ENCODE data around the gene FAM118B.

Gene FAM118B

GRCh38 chr11:126186708-126187529 is 24.7 kb upstream of the FAM118B start:
- DNase-seq = no peak

DNA sequence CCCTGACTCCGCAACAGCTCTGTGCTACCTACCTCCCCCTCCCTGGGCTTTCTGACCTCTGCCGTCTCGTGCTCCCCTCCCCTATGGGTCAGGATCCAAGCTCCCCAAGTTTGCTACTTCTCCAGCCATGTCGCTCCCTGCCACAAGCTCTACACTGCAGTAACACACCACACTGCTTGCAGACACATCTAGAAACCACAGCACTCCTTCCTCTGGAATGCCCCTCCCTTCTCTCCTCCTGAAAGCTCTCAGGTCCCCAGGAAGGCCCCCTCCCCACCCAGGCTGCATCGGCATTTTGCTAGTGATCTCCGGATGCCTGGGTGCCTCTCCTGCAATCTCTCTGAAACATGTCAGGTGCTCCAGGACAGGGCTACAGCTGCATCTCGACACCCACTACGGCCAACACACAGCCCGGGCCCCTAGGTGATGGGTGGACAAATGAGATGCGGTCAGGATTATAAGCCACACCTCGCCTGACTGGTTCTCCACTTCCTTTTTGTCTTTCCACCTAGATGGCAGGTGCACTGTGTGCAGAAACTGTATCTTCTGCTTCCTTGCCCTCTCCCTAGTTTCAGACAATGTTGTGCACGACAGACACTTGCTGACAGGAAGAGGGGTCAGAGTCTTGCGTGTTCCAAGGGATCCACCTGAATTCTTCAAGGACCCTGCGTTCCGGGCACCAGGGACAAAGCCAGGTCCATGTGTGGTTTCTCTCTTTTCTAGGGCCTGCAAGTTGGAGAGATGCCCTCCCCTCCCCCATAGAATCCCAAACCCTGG is 23.1 kb upstream of the FAM118B start:
- DNase-seq = no peak

DNA sequence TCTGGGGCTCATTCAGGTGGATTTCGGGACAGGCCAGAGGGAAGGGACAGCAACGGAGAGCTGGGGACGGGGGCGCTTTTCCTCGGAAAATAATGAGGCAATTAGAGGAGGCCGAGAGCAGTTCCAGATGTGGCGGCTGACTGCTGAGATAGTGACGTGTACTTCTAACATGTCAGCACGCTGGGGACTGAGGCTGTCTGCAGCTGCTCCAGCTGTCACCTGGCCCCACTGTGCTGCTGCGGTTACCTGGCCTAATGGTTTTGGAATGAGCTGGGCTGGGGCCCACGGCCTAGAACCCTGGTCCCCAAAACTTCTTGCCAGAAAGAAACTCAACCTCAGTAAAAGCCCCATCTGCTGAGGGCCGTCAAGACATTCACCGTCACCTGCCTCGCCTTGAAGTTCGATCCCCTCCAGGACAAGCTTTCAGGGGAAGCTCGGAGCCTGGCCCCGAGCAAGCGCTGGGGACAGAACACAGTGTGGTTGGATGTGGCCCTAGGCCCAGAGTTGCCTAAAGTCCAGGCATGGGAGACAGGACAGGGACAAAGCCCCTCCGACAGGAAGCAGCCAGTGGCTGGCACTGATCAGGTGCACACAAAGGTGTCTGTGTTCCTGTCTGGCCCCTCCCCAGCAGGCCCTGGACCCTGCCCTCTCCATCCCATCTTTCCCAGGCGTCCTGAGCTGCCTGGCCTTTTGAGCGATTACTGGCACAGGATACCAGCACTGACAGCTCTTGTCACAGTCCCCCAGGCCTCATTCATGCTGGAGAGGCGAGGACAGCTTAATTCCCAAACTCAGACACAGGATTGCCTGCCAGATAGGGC is 22.3 kb upstream of the FAM118B start:
- DNase-seq = no peak

DNA sequence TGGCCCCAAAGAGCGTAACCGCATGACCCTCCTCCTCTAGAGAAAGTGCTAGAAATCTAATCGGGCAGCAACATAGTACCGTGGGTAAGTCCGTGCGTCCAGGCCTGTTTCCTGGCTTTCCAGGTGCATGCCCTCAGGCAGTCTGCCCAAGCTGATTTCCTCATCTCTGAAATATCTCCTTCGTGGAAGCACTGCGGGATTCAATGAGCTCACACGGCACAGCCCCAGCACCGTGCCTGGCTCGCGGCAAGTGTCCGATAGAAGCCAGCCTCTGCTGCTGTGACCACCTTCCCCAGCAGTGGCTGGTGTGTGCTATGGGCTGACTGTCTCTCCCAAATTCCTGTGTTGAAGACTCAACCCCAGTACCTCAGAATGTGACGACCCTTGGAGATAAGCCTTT is 20.8 kb upstream of the FAM118B start:
- DNase-seq = no peak

DNA sequence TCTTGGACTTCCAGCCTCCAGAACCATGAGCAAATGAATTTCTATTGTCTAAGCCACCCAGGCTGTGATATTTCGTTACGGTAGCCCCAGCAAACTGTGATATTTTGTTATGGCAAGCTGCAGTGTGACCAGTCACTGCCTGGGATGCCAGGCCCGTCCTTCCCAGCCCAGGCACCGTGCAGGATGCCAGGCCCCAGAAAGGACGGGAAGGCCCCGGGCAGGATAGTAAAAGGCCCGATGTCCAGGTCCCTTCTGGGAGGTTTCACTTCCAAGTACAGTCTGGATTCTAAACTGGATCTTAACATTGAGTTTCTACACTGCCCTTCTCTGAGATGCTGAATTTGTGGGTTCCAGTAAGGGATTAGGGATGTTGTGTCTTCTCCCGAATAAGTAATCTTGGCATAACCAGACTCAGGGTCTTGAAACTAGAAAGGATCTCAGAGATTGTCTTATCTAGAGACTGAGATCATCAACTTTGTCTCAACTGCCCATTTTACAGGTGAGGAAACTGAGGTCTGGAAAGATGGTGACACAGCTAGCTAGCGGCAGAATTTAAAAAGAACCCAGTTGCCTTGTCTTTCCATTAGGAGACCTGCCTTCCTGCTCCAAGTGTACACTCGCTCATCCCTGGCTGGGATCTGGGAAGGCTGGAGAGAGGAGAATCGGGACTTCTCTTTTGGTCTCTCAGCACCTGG is 20.1 kb upstream of the FAM118B start:
- DNase-seq = no peak

DNA sequence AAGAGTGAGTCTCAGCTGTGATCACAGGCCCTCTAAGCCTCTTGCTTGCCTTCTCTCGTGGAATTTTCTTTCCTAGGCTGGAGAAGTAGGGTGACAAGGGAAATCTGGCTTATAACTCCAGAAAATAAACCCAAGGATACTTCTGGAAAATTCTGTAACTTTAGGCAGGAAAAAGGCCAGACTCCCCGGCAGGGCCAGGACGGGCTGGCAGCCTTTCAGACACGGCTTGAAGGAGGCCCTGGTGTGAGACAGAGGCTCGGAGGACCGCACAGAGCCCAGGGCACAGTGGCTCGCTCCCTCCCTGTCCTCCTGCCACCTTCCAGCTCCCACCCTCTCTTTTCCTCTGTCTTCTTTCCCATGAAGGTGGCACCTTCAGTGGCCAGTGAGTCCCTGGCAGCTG is 19.2 kb upstream of the FAM118B start:
- DNase-seq = no peak

DNA sequence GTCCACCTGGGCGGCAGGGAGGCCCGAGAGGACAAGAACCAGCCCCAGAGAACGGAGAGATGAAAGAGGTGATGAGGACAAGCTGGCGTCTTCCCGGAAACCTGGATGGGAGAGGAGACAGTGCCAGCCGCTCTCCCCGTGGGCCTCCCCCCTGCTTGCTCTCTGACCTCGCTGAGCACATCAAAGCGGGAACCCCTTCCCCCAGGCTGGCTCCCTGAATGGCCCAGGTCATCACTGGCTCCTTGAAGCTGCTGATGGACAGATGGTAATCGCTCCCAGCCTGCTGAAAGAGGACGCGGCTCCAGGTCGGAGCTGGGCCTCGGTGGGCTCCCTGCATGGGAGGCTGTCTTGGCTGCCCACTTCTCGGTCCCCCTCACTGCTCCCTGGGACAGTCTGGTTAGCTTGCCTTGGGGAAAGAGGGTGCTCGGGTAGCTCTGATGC is 18.5 kb upstream of the FAM118B start:
- DNase-seq = no peak

- DNase-seq = peak; percentile 41
Observed at GRCh38 chr11:126194121-126194543, 17.4 kb upstream of the FAM118B start.

GRCh38 chr11:126195119-126195518 is 16.5 kb upstream of the FAM118B start:
- DNase-seq = no peak

- no peak for DNase-seq
Observed at GRCh38 chr11:126197277-126197939, 14.2 kb upstream of the FAM118B start.

DNA sequence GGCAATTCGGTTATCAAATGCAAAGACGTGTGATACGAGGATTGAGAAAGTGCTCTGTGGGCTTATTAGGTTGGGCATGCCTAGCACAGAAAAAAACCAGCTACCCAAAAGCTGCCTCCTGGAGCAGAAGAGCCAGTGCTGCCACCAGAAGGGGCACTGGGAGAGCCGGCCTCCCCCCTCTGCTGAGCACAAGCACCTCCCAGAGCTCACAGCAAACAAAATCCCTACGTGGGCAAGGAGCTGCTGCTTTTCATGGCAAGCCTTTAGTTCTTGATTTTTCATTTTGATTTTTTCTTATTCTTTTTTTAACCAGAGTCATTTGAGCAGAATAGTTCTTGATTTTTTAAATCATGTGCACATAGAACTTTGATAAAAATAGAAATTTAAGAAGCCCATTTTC is 12.9 kb upstream of the FAM118B start:
- no peak for DNase-seq

- DNase-seq = no peak
Observed at GRCh38 chr11:126202646-126203359, 8.8 kb upstream of the FAM118B start.

DNA sequence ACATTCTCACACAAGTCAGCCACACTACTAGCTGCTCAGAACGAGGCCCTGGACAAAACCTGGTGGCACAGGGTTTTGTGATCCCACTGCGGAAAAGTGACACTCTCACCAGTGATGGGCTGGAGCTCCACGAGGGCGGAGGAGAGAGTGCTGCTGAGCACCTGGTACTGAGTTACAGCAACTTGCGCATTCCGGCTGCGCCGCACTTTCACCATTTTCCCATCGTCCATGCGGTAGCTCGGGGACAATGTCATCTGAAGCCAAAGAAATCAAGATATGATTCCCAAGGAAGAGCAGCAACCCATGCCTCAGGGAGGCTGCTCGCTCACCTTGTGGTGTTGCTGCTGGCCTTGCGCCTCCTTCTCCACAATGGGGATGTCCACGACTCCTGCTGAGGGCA is 6.2 kb upstream of the FAM118B start:
- DNase-seq = no peak

DNA sequence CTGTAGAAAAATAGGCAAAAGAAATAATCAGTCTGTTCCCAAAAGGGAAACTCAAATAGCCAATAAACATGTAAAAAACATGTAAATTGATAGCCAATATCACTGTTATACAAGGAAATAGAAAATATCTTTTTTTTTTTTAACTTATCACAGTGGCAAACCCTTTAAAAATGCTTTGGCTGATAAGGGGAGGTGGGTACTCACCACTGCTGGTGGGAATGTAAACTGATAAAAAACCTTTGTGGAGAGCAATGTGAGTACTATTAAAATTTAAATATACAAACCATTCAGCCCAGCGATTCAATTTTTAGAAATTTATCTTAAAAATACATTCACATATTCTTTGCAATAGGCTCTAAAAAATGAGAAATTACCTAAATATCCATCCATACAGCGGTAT is 3.7 kb upstream of the FAM118B start:
- no peak for DNase-seq

DNA sequence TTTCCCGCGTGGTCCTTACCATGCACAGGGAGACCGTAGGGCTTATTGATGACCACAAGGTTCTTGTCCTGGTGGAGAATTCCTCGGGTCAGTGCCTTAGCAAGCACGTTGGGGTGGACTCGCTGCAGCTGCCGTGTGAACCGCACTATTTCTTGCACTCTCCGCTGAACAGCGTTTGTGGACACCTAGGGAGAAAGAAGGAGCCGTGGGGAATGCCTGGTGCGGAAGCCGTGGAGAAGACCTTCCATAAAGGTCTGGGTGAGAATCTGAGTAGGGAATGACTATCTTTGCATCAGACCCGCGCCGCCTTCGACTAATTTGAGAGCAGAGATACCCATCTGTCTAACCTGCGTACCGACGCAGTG is 729 bp upstream of the FAM118B start:
- DNase-seq = no peak

DNA sequence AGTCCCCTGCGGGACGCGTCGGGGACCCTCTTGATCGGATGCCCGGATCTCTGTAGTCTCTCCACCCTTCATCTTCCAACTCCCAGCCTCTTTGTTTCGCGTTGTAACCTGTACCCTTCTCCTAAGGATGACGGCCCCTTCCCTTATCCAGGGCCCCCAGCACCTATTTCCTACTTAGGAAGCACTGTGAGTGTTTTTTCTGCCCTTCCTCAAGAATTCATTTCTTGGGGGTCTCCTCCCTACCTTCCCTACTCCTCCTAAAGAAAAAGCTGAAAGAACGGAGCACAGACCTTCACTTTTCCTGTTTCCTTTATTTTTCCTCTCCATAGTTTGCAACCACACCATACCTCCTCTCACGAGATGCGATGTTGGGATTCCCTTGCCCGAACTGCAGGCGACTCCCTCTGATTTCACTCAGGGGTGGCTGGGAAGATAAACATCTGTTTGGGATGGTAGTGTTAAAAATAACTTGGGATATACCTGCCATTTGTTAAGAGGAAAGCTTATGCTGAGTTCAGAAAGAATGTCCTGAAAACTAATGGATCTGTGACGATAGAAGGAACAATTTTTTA is 593 bp downstream of the FAM118B start:
- DNase-seq = no peak

DNA sequence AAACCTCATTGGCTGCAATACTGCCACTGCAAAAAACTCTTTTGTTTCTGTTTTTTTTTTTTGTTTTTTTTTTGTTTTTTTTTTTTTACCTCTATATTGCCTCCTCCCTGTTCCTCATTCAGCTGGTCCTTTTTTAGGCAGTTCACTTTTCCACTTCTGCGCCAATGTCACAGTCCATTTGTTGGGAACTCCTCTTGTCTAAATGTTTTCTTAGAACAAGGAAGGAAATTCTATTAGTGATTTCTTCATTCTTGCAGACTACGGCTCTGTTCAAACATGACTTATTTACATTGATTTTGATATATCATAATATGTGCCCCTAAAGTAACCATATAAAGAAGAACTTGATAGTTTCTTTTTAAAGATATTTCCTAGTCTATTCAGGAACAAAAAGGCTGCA is 2.9 kb downstream of the FAM118B start:
- no peak for DNase-seq

- no peak for DNase-seq
Observed at GRCh38 chr11:126214841-126215240, 3.3 kb downstream of the FAM118B start.

DNA sequence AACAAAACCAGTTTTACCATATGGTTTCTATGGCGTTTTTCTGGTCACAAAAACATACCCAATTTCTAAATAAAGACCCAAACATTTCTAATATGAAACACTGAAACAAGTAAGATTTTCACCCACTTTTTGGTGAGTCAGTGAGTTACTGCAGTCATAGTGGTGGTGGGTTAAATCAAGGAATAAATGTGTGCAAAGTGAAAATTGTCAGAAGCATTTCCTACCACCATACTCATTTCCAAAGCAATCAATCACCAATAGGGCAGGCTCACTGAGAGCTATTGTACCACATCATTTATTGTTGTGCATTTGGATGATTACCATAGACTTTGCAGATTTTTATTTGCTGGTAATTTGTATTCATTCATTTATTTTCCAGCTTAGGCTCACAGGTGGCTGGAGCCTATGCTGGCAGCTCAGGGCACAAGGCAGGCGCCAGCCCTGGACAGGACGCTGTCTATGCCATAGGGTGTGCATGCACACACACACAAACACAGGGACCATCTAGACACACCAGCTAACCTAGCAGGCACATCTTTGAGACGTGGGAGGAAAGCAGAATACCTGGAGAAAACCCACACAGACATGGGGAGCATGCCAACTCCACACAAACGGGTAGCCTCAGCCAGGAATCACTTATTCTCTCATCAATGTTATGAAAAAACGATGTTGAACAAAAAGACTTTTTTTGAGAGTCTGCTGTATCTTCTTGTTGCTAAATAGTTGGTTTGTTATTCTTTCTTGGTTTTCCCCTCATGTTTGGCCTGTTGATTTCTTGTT is 5.1 kb downstream of the FAM118B start:
- no peak for DNase-seq

DNA sequence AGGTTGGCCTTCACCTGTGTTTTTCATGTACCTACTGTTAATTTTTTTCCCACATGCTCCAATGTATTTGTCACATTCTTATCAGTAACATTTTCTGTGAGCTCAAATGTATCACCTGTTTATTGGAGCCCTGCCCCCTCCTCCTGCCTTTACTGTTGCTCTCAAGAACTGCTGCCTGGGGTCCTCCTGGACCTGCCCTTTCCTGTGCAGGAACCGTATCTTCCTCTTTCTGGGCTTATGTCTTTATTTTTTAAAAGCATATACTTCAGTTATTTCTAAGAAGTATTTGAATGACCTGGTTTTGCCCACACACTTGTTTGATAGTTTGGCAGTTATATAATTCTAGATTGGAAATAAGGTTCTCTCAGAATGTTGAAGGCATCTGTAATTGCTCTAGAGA is 5.9 kb downstream of the FAM118B start:
- no peak for DNase-seq
